NT2/D1 (cell line): Measurements from ENCODE around the gene RAD51C.

Source experiments
- SUZ12 ChIP-seq: IDR thresholded peaks from 2 replicates; pipeline ENCODE4 v1.6.1; 2011; ENCODE audit not compliant: insufficient read length, insufficient read depth; ENCODE audit errors: extremely low read depth
- YY1 ChIP-seq: IDR thresholded peaks from 2 replicates; pipeline ENCODE4 v1.6.1; 2011; ENCODE audit not compliant: insufficient read length, insufficient read depth
- ZNF274 ChIP-seq: IDR thresholded peaks from 2 replicates; pipeline ENCODE4 v1.6.1; 2011; ENCODE audit warnings: mild to moderate bottlenecking, low read depth, low read length

GRCh38 chr17:58759522-58759921, 67.1 kb downstream of the RAD51C start:
- TF ChIP-seq YY1, result no peak
- no peak for TF ChIP-seq ZNF274
- TF ChIP-seq SUZ12, result no peak
